ENCODE measurements around the gene AGFG1. TPM values are rescaled to one million over a fixed set of nuclear protein-coding genes. Genes with fewer than 3 reads are reported as not detected.

AGFG1 gene
- total RNA-seq, 1 experiment from 2014 or later = 81.3 TPM

DNA sequence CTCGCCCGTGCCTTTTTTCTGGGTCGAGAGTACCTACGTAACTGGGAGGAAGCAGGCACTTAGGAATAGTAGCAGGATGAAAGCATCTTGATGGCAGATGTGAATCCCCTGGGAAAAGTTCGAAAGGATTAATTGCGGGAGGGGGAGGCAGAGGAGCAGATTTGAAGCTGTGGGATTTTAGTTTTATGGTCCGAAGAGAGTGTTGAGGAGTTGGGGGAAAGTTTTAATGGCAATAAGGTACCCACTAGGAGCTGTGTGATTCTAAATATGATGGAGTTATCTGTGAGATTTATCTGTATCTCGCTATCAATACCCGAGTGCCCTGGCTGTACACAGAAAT is 1.1 kb downstream of the AGFG1 start:
- POLR2A ChIA-PET = interaction anchor here (0.6 kb wide), 1 partner anchor 308 kb away, joined by 3 read pairs; no protein-coding TSS in a partner anchor
- Mint-ChIP-seq H3K9me3 (no peaks in the 10 kb centered on the region), H3K4me3 (peak overlapping the region; percentile 89), H3K27ac (peak overlapping the region; percentile 74), H3K27me3 (ENCODE audit: low read depth) (no peaks in the 10 kb centered on the region), H3K4me1 (peaks cover 26% of the 10 kb centered on the region), H3K36me3 (no peaks in the 10 kb centered on the region)
- ATAC-seq (no peak), DNase-seq (ENCODE audit: low spot score) (no peak)
- TF ChIP-seq TEAD1 (CRISPR knock-in tag; IDR thresholded peaks at IDR 0.05) (no peak), CBFB (CRISPR knock-in tag; IDR thresholded peaks at IDR 0.05; ENCODE audit: low read depth) (no peak), TEAD4 (CRISPR knock-in tag; IDR thresholded peaks at IDR 0.05) (no peak), NFATC4 (CRISPR knock-in tag; IDR thresholded peaks at IDR 0.05) (no peak), HMGA2 (CRISPR knock-in tag; IDR thresholded peaks at IDR 0.05) (no peak), JAZF1 (CRISPR knock-in tag; IDR thresholded peaks at IDR 0.05) (no peak), GABPB1 (CRISPR knock-in tag; IDR thresholded peaks at IDR 0.05) (no peak), ZNF416 (CRISPR knock-in tag; IDR thresholded peaks at IDR 0.05) (no peak)
- TF ChIP-seq, protein P1, sequence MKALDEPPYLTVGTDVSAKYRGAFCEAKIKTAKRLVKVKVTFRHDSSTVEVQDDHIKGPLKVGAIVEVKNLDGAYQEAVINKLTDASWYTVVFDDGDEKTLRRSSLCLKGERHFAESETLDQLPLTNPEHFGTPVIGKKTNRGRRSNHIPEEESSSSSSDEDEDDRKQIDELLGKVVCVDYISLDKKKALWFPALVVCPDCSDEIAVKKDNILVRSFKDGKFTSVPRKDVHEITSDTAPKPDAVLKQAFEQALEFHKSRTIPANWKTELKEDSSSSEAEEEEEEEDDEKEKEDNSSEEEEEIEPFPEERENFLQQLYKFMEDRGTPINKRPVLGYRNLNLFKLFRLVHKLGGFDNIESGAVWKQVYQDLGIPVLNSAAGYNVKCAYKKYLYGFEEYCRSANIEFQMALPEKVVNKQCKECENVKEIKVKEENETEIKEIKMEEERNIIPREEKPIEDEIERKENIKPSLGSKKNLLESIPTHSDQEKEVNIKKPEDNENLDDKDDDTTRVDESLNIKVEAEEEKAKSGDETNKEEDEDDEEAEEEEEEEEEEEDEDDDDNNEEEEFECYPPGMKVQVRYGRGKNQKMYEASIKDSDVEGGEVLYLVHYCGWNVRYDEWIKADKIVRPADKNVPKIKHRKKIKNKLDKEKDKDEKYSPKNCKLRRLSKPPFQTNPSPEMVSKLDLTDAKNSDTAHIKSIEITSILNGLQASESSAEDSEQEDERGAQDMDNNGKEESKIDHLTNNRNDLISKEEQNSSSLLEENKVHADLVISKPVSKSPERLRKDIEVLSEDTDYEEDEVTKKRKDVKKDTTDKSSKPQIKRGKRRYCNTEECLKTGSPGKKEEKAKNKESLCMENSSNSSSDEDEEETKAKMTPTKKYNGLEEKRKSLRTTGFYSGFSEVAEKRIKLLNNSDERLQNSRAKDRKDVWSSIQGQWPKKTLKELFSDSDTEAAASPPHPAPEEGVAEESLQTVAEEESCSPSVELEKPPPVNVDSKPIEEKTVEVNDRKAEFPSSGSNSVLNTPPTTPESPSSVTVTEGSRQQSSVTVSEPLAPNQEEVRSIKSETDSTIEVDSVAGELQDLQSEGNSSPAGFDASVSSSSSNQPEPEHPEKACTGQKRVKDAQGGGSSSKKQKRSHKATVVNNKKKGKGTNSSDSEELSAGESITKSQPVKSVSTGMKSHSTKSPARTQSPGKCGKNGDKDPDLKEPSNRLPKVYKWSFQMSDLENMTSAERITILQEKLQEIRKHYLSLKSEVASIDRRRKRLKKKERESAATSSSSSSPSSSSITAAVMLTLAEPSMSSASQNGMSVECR (CRISPR knock-in tag; IDR thresholded peaks at IDR 0.05; ENCODE audit: borderline replicate concordance) = no peak
- TF ChIP-seq, protein P2, sequence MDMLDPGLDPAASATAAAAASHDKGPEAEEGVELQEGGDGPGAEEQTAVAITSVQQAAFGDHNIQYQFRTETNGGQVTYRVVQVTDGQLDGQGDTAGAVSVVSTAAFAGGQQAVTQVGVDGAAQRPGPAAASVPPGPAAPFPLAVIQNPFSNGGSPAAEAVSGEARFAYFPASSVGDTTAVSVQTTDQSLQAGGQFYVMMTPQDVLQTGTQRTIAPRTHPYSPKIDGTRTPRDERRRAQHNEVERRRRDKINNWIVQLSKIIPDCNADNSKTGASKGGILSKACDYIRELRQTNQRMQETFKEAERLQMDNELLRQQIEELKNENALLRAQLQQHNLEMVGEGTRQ (CRISPR knock-in tag; IDR thresholded peaks at IDR 0.05) = no peak
- TF ChIP-seq, protein P3, sequence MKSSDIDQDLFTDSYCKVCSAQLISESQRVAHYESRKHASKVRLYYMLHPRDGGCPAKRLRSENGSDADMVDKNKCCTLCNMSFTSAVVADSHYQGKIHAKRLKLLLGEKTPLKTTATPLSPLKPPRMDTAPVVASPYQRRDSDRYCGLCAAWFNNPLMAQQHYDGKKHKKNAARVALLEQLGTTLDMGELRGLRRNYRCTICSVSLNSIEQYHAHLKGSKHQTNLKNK (CRISPR knock-in tag; IDR thresholded peaks at IDR 0.05) = no peak
- TF ChIP-seq, protein P4, sequence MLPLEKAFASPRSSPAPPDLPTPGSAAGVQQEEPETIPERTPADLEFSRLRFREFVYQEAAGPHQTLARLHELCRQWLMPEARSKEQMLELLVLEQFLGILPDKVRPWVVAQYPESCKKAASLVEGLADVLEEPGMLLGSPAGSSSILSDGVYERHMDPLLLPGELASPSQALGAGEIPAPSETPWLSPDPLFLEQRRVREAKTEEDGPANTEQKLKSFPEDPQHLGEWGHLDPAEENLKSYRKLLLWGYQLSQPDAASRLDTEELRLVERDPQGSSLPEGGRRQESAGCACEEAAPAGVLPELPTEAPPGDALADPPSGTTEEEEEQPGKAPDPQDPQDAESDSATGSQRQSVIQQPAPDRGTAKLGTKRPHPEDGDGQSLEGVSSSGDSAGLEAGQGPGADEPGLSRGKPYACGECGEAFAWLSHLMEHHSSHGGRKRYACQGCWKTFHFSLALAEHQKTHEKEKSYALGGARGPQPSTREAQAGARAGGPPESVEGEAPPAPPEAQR (CRISPR knock-in tag; IDR thresholded peaks at IDR 0.05) = no peak
- TF ChIP-seq, protein P5, sequence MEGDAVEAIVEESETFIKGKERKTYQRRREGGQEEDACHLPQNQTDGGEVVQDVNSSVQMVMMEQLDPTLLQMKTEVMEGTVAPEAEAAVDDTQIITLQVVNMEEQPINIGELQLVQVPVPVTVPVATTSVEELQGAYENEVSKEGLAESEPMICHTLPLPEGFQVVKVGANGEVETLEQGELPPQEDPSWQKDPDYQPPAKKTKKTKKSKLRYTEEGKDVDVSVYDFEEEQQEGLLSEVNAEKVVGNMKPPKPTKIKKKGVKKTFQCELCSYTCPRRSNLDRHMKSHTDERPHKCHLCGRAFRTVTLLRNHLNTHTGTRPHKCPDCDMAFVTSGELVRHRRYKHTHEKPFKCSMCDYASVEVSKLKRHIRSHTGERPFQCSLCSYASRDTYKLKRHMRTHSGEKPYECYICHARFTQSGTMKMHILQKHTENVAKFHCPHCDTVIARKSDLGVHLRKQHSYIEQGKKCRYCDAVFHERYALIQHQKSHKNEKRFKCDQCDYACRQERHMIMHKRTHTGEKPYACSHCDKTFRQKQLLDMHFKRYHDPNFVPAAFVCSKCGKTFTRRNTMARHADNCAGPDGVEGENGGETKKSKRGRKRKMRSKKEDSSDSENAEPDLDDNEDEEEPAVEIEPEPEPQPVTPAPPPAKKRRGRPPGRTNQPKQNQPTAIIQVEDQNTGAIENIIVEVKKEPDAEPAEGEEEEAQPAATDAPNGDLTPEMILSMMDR (IDR thresholded peaks at IDR 0.05) = no peak
- TF ChIP-seq, protein P6, sequence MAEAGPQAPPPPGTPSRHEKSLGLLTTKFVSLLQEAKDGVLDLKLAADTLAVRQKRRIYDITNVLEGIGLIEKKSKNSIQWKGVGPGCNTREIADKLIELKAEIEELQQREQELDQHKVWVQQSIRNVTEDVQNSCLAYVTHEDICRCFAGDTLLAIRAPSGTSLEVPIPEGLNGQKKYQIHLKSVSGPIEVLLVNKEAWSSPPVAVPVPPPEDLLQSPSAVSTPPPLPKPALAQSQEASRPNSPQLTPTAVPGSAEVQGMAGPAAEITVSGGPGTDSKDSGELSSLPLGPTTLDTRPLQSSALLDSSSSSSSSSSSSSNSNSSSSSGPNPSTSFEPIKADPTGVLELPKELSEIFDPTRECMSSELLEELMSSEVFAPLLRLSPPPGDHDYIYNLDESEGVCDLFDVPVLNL (CRISPR knock-in tag; IDR thresholded peaks at IDR 0.05; ENCODE audit: borderline replicate concordance, low read depth) = no peak
- CTCF ChIA-PET = interaction anchor here (0.6 to 0.9 kb wide), 2 partner anchors 13 to 185 kb away, joined by 3 read pairs; no protein-coding TSS in a partner anchor

DNA sequence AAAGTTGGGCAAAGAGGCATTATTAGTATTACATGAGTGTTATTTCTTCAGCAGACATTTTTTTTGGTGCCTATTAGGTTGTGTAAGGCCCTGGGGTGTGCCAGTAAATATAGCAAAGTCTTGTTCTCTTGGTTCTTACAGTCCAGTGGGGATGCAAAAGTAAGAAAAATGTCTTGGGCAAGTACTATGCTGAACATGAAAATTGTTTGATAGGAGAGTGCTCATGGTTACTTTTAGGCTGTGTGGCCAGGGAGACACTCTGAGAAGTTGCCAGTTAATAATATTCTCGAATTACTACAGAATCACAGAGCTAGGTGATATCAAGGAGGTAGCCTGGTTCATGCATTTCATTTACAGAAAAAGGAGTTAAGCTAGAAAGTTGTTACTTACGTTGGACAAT is 1.9 kb downstream of the AGFG1 start:
- peaks cover 29% of the 10 kb centered on the region for H3K4me1 Mint-ChIP-seq
- no peaks in the 10 kb centered on the region for H3K27me3 Mint-ChIP-seq (ENCODE audit: low read depth)
- H3K27ac Mint-ChIP-seq = no peak overlapping the region
- ATAC-seq = no peak
- H3K36me3 Mint-ChIP-seq = no peaks in the 10 kb centered on the region
- POLR2A ChIA-PET = no interaction called here
- CTCF ChIA-PET = no interaction called here
- H3K9me3 Mint-ChIP-seq = no peaks in the 10 kb centered on the region
- no peak for DNase-seq (ENCODE audit: low spot score)
- H3K4me3 Mint-ChIP-seq = peak overlapping the region; percentile 89
- TF ChIP-seq, protein P7, sequence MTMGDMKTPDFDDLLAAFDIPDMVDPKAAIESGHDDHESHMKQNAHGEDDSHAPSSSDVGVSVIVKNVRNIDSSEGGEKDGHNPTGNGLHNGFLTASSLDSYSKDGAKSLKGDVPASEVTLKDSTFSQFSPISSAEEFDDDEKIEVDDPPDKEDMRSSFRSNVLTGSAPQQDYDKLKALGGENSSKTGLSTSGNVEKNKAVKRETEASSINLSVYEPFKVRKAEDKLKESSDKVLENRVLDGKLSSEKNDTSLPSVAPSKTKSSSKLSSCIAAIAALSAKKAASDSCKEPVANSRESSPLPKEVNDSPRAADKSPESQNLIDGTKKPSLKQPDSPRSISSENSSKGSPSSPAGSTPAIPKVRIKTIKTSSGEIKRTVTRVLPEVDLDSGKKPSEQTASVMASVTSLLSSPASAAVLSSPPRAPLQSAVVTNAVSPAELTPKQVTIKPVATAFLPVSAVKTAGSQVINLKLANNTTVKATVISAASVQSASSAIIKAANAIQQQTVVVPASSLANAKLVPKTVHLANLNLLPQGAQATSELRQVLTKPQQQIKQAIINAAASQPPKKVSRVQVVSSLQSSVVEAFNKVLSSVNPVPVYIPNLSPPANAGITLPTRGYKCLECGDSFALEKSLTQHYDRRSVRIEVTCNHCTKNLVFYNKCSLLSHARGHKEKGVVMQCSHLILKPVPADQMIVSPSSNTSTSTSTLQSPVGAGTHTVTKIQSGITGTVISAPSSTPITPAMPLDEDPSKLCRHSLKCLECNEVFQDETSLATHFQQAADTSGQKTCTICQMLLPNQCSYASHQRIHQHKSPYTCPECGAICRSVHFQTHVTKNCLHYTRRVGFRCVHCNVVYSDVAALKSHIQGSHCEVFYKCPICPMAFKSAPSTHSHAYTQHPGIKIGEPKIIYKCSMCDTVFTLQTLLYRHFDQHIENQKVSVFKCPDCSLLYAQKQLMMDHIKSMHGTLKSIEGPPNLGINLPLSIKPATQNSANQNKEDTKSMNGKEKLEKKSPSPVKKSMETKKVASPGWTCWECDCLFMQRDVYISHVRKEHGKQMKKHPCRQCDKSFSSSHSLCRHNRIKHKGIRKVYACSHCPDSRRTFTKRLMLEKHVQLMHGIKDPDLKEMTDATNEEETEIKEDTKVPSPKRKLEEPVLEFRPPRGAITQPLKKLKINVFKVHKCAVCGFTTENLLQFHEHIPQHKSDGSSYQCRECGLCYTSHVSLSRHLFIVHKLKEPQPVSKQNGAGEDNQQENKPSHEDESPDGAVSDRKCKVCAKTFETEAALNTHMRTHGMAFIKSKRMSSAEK (CRISPR knock-in tag; IDR thresholded peaks at IDR 0.05; ENCODE audit: borderline replicate concordance) = no peak
- TF ChIP-seq ELF4 (CRISPR knock-in tag; IDR thresholded peaks at IDR 0.05; ENCODE audit: low read depth) (no peak), NFATC4 (CRISPR knock-in tag; IDR thresholded peaks at IDR 0.05) (no peak), CREM (CRISPR knock-in tag; IDR thresholded peaks at IDR 0.05) (no peak), ZNF138 (CRISPR knock-in tag; conservative IDR thresholded peaks at IDR 0.05) (no peak), ATF1 (CRISPR knock-in tag; IDR thresholded peaks at IDR 0.05) (no peak)
- TF ChIP-seq, protein P8, sequence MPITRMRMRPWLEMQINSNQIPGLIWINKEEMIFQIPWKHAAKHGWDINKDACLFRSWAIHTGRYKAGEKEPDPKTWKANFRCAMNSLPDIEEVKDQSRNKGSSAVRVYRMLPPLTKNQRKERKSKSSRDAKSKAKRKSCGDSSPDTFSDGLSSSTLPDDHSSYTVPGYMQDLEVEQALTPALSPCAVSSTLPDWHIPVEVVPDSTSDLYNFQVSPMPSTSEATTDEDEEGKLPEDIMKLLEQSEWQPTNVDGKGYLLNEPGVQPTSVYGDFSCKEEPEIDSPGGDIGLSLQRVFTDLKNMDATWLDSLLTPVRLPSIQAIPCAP (CRISPR knock-in tag; IDR thresholded peaks at IDR 0.05) = no peak
